GM04504 (cell line): ENCODE measurements around the gene GPR152.
"Not testable (repeated sequence)": the region's sequence is repeated elsewhere in the genome, so short reads cannot be mapped to it uniquely, and the experiment has no call there.

Experiments used
- DNase-seq: peaks from one replicate; pipeline ENCODE4 v3.0.0-alpha.2; 2012; ENCODE audit warnings: low read depth

The GPR152 gene

GRCh38 chr11:67409781-67410368 lies 42.7 kb downstream of the GPR152 start:
- no peak for DNase-seq

- no peak for DNase-seq
Measured at GRCh38 chr11:67409261-67409666, 43.3 kb downstream of the GPR152 start.

- no peak for DNase-seq
Measured at GRCh38 chr11:67408437-67409200, 43.9 kb downstream of the GPR152 start.

- DNase-seq, result no peak
Measured at GRCh38 chr11:67407688-67408163, 44.8 kb downstream of the GPR152 start.

GRCh38 chr11:67406969-67407687 lies 45.4 kb downstream of the GPR152 start:
- no peak for DNase-seq

- no peak for DNase-seq
Measured at GRCh38 chr11:67406420-67406968, 46.0 kb downstream of the GPR152 start.

GRCh38 chr11:67405688-67406339 lies 46.7 kb downstream of the GPR152 start:
- no peak for DNase-seq

- no peak for DNase-seq
Measured at GRCh38 chr11:67405196-67405567, 47.3 kb downstream of the GPR152 start.

GRCh38 chr11:67404515-67405195 lies 47.9 kb downstream of the GPR152 start:
- DNase-seq, result no peak

GRCh38 chr11:67403085-67403484 lies 49.4 kb downstream of the GPR152 start:
- DNase-seq, result not testable (repeated sequence)

GRCh38 chr11:67402192-67402839 lies 50.2 kb downstream of the GPR152 start:
- not testable (repeated sequence) for DNase-seq

- peak; percentile 72 for DNase-seq
Measured at GRCh38 chr11:67401495-67402191, 50.9 kb downstream of the GPR152 start, which contains the start of gene PPP1CA. PPP1CA (minus strand) TSS chr11:67401858; CDS start chr11:67401782, 76 bp downstream.
